Measurements from ENCODE around the gene NUCKS1.
"Not testable (repeated sequence)": the region's sequence is repeated elsewhere in the genome, so short reads cannot be mapped to it uniquely, and the experiment has no call there.

Gene NUCKS1

DNA sequence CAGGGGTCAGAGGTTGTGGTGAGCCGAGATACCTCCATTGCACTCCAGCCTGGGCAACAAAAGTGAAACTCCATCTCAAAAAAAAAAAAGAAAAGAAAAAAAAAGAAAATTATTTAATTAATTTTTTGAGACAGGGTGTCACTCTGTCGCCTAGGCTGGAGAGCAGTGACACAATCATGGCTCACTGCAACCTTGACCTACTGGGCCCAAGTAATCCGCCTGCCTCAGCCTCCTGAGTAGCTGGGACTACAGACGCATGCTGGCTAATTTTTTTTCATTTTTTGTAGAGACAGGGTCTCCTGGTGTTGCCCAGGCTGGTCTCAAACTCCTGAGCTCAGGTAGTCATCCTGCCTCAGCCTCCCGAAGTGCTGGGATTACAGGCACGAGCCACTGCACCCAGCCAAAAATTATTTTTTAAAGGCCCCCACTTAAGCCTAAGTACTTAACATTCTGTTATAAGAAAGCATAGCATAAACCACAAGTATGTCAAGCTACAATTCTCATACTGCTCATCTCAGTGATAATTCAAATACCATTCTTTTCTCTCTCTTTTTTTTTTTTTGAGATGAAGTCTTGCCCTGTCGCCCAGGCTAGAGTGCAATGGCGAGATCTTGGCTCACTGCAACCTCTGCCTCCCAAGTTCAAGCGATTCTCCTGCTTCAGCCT, 19.9 kb downstream of the NUCKS1 start:
- no peak for DNase-seq

DNA sequence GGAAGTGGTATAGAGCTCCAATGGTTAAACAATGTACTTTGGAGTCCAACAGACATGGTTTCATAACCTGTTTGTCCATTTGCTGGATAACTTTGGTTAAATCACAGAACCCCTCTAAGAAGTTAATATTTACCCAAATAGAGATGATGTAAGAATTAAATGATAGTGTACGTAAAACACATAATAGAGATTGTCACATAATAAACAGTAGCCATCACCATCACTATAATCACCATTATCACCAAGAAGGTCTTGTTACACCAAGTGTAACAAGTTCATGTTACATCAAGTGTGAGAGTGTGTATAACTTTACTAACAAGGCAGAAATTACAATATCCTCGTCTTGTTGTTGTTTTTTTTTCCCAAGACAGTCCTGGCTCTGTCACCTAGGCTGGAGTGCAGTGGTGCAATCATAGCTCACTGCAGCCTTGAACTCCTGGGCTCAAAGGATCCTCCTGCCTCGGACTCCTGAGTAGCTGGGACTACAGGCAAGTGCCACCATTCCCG, 23.3 kb downstream of the NUCKS1 start:
- no peak for DNase-seq

DNA sequence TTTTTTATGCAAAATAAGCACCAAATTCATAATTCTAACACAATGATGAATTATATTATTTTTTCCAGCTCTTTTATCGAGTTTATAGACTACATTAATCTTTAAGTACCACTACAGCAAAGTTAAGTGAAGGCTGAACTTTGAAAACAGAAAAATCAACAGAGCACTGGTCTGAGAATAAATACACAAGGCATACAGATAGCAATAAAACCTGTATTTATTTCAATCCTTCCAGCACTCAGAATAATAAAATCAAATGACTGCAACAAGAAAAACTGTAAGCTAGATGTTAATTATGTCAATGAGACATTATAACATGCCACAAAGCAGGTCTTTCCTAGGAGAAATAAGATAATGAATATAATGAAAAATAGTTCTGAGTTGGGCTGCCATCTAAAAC, 24.5 kb downstream of the NUCKS1 start:
- DNase-seq = no peak

DNA sequence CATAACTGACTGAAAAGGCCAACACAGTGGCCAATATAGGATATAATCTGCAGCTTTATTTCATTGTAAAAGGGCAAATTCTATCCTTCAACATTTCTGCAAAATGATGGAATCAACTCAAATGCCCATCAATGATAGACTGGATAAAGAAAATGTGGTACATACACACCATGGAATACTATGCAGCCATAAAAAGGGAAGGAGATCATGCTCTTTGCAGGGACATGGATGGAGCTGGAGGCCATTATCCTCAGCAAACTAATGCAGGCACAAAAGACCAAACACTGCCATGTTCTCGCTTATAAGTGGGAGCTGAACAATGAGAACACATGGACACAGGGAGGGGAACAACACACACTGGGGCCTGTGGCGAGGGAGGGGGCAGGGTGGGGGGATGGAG, 29.2 kb downstream of the NUCKS1 start:
- not testable (repeated sequence) for DNase-seq

DNA sequence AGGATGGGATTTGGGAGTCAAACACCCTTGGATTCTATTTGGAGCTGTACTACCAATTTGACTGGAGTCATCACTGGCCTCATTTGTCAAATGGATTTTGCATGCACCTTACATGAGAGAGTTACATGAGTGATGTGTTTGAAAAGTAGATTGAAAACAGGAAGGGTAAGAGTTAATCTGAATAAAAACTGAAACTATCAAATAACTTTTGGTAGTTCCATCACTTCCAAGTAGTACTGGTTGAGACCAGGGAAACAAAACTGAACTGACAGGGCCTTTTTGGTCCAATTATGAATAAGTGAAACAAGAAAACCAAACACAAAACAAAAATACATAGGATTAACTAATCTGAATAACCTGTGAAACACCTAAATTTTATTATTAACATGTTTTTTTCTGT, 30.2 kb downstream of the NUCKS1 start:
- no peak for DNase-seq

DNA sequence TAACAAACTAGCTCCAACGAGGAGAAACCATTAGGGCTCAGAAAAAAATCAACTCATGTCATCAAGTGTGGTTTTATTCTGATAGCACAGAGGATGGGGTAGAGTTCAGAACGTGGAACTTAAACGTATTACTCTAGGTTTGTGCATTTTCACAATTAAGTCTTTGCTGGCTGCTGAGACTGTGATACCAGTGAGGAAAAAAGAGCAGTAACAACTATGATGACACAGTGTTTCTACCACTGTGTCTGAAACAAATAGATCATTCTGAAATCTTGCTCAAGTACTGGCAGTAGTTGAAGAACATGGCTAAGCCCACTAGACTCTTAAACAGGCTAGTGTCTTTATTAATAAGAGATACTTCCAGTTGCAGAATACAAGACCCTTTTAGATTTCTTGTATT, 31.0 kb downstream of the NUCKS1 start:
- no peak for DNase-seq

DNA sequence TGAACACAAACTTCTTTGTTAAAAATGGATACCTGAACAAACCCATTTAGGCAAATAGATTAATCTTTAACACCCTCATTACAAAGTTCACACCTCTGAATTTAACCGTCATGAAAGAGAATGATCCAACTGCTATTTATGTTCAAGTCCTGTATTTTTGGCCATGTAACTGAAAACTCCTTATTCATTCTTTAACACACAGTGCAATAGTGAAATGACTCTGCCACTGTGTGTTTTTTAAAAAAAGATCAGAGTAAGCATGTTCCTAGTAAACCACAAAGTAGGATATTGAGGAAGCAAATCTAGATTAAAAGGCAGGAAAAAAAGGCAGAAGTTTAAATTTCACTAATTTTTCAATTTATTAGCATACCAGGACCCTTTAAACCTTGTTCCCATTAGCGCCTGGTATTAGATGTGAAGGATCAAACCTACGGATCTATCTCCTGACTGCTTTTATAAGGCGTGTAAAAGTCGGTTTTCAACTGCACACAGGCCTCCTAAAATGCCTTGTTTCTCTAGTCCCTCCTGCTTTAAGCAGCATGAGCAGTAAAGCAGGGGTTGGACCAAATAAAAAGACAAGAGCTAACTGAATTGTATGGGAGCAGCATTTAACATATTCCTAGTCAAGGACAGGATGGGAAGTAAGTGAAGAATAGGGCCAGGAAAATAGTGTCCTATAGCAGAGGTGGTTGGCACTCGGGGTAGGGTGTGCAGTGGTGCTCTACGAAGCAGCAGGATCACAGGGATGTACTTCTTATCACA, 33.4 kb downstream of the NUCKS1 start:
- DNase-seq = no peak

DNA sequence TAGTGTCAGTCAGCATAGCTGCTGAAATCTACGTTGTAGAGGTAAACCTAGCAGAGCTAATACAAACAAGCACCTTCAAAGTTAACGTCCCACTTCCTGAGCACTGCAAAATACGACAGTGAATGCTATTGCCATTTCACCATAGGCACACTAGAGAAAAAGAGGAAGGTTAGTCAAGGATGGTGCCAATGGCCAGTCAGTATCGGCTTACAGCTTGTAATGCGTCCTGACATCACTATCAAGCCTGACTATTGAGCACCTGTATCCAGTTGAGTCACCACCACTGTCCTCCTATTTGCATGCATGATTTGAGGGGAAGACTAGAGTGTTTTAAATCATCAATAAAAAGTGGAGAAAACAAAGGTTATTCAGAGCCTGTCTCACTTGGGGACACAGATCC, 34.4 kb downstream of the NUCKS1 start:
- no peak for DNase-seq

DNA sequence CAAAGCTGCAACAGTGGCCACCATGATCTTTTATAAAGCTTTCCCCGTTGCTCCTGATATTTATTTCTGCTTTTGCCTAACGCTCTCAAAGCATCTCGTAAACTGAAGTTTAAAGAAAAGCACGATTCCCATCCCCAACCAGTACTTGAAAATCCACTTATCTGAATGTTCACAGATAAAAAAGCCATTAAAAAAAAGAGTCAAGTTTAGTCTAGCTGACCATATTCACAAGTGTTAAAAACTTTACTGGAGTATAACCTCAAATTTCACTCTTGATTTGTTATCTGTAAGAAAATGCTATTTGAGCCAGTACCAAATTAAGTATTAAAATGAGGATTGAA, 35.1 kb downstream of the NUCKS1 start:
- DNase-seq = no peak

DNA sequence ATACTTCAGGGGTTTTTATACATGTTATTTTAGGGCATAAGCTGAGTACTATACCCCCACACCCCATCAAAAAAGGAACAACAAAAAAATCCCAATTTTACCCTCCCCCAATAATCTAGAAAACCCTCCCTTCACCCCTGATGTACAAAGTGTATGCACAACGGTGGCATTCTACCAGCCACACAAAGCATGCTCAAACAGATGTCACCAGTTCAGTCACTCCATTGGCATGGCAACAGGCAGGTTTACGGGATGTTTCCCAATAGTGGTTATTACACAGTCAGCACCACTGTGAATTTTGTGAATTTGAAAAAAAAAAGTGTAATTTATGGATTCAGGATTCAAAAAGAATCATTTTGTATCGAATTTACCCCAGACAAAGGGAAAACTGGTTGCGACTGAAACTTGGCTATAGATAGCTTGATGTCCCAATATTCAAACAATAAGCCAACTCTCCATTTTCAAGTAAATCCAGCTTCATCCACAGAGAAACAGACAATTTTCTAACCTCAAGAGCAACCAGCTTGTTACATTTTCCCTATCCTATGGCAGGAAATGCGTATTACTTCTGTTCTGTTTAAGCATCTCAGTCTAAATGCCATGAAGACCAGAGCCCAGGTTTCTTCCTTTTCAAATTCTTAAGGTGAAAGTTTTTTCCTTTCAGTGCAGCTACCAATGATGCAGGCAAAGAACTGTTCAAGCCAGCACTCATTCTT, 35.6 kb downstream of the NUCKS1 start:
- DNase-seq = no peak

DNA sequence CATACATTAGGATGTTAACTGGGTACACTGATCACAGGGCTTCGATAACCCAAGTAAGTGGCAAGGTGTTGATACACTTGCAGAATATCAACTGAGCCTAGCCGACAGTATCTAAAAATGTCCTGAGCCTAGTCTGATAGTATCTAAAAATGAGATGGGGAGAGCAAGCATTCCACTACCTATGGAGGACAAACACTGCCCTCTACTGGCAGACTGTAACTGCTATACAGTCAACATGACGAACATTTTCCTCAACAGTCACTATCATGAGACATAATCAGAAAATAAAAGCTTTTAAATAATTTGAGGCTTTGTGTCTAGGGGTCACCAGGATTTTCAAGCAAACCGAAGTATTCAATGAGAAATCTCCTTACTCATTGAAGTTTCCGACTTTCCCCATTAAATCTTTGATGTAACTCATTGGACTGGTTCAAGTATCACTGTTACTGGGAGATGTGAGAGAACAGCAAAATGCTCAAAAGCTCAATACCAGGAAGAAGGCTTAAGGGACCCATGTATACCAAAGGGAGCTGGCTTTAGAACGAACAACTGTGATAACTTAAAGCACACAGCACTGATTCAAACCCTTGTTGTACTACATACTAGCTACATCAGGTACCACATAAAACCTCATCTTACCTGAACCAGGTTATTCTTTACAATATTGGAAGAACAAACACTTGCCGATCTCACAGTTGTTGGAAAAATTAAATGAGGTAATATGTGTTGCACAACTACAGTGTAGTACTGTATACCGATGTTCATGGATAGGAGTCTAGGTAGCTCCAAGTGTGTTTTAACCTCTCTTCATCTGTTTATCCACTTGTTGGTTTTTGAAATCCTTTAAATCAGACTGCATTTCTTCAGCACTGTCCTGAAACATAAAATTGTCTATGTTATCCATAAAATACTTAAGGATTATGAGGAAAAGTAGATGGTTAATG, 38.6 kb downstream of the NUCKS1 start:
- peak; percentile 44 to 74 for DNase-seq

DNA sequence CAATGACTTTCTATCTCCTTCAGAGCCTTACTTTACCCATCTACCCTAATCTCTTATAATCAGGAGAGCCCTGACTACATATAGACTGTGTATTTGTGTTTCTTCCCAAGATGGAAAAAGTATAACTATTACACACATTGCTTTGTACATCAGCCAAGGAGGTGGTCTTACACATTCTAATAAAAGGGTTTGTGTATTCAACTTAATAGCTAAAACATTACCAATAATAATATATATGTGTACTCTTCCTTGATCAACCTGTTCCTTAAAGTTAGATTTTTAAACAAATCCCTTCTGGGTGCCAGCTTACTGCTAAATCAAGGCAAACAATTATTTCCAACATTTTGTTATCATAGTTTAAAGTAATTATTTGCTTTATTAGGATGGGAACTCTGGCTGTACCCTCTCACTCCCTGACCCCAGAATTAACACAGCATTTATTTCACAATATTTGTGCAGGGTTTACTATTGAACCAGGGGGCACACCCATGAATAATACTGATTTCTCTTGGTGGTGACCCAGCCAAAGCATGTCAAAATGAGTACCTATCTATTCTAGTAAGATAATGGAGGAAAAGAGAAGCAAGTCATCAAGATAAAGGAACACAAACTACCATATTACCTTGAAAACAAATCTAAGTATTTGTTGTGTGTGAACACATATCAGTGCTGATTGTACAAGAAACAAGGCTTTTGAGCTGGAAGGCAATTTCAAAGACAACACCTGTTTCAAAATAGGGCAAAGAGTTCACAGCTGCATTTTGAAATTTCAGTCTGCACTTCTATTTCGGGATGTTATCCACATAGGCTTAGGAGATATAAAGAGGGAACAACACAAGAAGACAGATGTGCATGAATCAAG, 39.5 kb downstream of the NUCKS1 start:
- no peak for DNase-seq

DNA sequence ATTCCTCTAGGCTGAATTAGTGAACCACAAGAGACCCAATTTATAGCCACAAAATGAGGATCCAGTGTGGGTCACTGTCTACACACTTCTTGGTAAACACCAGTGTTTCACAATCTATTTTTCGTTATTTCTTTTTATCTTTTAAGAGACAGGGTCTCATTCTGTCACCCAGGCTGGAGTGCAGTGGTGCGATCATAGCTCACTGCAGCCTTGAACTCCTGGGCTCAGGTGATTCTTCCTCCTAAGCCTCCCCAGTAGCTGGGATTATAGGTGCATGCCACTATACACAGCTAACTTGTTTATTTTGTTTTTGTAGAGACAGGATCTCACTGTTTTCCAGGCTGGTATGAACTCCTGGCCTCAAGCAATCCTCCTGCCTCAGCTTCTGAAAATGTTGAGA, 40.3 kb downstream of the NUCKS1 start:
- DNase-seq = no peak

DNA sequence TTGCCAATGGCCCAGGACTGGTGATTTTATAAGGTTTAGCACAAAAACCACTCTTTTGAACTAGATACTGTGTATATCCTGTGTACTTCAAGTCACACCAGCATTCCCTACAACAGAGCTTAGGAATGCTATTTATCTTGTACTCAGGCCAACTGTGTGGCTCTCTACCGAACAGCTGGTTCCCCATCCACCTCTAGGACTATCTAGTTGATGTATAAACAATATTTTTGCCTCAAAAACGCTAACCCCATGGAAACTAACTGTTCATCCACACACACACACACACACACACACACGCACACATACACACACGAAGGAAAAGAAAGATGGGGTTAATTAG, 41.0 kb downstream of the NUCKS1 start:
- no peak for DNase-seq

DNA sequence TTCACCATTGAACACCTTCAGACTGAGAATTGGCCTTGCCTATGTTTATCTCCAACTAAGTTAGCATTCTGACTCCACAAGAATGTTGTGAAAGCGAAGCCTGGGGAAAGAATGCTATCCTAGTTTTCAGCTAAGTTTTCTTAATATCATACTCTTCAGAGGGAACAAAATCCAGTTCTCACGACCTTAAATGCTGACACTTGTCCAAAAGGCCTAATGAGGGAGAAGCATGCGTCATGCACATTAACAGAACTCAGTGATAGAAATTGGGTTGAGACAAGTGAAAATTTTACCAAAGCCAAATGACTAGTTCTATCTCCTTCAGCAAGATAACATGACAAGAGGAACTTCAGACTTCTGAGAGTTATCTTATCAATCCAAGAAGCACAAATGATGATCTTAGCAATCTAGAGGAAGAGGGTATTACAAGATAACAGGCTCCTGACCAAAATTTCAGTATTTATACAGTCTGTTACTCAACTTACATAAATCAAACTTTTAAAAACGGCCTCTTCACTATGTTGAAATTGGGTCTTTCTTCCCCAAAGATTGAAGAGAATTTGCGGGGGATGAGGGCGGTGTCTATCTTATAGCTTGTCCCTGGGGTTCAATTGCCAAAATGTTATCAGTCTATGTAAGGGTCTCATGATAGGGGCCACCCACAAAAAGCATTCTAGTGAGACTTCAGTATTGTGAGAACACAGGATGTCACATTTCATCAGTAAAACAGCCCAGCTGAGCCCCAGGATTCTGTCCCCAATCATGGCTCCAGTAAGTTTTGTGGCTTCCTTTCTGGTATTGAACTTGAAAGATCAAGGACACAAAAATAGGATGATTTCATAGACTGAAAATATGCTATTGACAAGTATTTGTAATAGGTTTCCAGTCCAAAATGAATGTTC, 43.1 kb downstream of the NUCKS1 start:
- no peak for DNase-seq

DNA sequence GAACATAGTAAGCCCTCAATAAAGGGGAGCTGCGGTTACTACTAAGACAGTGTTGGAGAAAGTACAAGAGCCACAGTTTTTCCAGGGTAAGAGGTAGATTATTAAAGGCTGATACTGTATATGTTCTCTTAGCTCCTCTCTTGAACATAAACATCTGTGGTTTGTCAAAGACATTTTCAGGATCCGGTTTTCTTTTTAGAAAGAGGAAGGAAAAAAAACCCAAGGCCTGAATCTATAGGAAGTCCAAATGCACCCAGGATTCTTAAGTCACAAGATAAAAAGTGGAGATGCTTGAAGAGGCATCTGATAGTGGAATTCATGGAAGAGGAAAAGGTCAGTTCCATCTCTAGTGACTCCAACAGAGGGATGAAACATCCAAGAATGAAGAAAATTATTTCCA, 45.1 kb downstream of the NUCKS1 start:
- DNase-seq = no peak

DNA sequence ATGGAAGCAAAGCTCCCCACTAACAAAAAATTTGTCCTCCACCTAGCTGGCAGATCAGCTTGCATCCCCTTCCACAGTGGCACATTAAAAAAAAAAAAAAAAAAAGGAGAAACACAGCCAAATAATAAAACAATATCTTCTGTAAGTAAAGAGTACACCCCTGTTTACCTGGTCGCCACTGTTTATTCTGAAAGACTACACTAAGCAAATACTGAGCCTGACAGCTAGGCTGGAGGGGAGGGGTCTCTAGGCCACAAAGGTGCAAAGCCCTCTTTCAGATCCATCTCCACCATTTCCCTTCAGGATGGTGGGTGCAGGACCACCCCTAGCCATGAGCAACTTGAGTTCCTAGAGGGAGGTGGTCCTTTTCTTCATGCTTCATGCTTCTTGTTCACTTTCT, 46.9 kb downstream of the NUCKS1 start:
- peak; percentile 33 to 49 for DNase-seq

DNA sequence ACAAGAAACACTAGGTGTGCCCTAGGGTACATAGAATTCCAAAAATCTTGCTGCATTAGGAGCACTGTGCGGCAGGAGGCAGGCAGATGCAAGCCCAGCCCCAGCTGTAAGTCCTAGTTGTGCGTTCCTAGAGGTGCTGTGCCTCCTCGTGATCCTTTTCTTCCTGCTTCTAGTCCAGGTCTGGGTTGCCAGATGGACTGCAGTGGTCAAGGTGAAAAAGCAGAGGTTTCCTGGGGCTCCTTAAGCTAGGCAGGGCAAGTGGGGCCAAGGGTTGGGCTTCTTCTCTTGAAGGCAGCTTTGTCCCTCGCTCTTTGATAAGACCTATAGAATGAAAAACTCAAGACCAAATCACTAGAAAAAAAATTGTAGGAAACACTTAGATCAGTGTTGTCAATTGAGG, 48.1 kb downstream of the NUCKS1 start:
- no peak for DNase-seq

DNA sequence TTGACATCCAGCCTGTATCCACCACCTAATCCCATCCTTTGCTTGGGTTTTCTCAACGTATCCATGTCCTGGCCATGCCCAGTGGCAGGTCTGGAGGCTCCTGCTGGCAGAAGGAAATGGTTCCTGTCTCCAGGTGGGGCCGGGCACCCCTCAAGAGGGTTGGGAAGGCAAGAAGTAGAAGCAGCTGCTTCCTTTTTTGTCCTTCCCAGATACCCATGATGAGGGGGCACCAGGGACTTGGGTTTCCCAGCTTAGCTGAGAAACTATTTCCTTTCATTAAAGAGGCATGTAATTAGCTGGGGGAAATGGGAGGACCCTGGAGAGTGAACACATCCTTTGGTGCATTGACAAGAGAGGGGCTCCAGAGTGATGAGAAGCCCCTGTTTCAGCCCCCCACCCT, 48.6 kb downstream of the NUCKS1 start:
- DNase-seq = no peak

DNA sequence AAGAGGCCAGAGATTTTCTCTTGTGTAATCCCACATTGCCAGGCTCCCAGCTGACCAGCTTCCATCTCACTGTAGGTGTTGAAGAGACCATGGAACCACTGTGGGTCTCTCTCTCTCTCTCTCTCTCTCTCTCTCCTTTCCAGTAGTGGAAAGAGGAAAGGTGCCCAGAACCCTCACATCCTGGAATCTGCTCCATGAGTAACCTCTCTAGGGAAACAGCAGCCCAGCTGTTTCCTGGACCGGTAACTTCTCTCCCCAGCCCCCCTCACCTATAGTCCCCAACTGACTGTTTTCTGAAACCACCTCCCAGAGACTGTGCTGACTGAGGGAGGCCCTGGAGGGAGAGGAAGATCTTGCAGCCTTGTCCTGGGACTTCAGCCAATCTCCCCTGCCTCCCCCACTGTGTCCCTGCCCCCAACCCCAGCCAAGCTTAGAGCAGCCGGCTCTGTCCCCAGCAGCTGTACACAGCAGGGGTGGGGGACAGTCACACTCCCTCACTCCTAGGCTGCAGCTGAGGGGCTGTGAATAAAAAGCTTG, 49.0 kb downstream of the NUCKS1 start:
- no peak for DNase-seq

DNA sequence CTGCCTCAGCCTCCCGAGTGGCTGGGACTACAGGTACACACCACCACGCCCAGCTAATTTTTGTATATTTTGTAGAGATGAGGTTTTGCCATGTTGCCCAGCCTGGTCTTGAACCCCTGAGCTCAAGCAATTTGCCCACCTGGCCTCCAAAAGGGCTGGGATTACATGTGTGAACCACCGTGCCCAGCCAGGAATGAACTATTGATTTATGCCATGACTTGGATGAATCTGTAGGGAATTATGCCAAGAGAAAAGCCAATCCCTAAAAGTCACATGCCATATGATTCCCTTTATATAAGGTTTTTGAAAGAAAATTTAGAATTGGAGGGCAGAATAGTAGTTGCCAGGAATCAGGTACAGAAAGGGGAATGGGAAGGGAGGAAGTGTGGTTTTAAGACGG, 50.6 kb downstream of the NUCKS1 start:
- no peak for DNase-seq
